A549 (cell line): ENCODE results near the gene TRDN. TPM values are rescaled to one million over a fixed set of nuclear protein-coding genes. Genes with fewer than 3 reads are reported as not detected.
"Not testable (repeated sequence)": the region's sequence is repeated elsewhere in the genome, so short reads cannot be mapped to it uniquely, and the experiment has no call there.

Source experiments
- ATAC-seq, 2 experiments: fragments of 200-7000 bp in 1 of 2; fragments of >200 bp in 1 of 2; cut with Nextera tagmentation in 1 of 2; cut with Tn5 transposase in 1 of 2; 3 replicates each; pipeline versions ENCODE4 v1.8.0 to v1.9.1; 2018 to 2020; ENCODE audit warnings: mild to moderate bottlenecking in 1 of 2, moderate library complexity in 1 of 2
- CTCF ChIA-PET: fragments of 300-600 bp; sonication (Branson Sonifier 250); formaldehyde crosslinking; extraction: SDS; loops from one replicate; lab custom pipeline; 2021; ENCODE audit warnings: antibody characterized with exemption, inconsistent platforms; lab: Yijun Ruan, JAX
- POLR2A ChIA-PET: fragments of 350-600 bp; formaldehyde crosslinking; extraction: SDS; loops from one replicate; lab custom pipeline; 2021; ENCODE audit warnings: antibody characterized with exemption, inconsistent platforms; lab: Yijun Ruan, JAX
- DNase-seq, 2 experiments: peaks; one replicate each; pipeline versions ENCODE4 v3.0.0 to v3.0.0-alpha.2; 2011 to 2016; ENCODE audit warnings: low read depth in 1 of 2, low spot score in 1 of 2
- FAIRE-seq: peaks from 2 replicates; lab custom pipeline; 2011; peaks lifted over from hg19 to GRCh38; lab: Jason Lieb, UNC
- H3K27ac ChIP-seq, 2 experiments: fragments of >200 bp; sonication (Bioruptor Twin); formaldehyde crosslinking; 3 replicates each; pipeline ENCODE4 v1.5.1; 2016 to 2017
- H3K4me1 ChIP-seq: fragments of >200 bp; sonication (Bioruptor Twin); formaldehyde crosslinking; 3 replicates; pipeline ENCODE4 v1.6.1; 2016
- H3K4me2 ChIP-seq: fragments of >200 bp; sonication (Bioruptor Twin); formaldehyde crosslinking; 3 replicates; pipeline ENCODE4 v1.6.1; 2016
- H3K4me3 ChIP-seq: fragments of >200 bp; sonication (Bioruptor Twin); formaldehyde crosslinking; 3 replicates; pipeline ENCODE4 v1.5.1; 2016
- H3K9me3 ChIP-seq: fragments of >200 bp; sonication (Bioruptor Twin); formaldehyde crosslinking; 3 replicates; pipeline ENCODE4 v1.6.1; 2016
- BHLHE40 ChIP-seq: IDR thresholded peaks from 2 replicates; pipeline ENCODE4 v1.6.1; 2012; ENCODE audit warnings: low read depth, low read length, inconsistent platforms
- CBX8 ChIP-seq: fragments of 200-600 bp; sonication (generic); IDR thresholded peaks from 2 replicates; pipeline ENCODE4 v1.6.1; 2016
- CEBPB ChIP-seq, 2 experiments: fragments of >200 bp in 1 of 2; sonication (Bioruptor Twin) in 1 of 2; formaldehyde crosslinking in 1 of 2; IDR thresholded peaks; 2 replicates each; pipeline ENCODE4 v1.6.1; 2012 to 2016
- CHD4 ChIP-seq: fragments of 200-600 bp; sonication (generic); IDR thresholded peaks from 2 replicates; pipeline ENCODE4 v1.6.1; 2016; ENCODE audit warnings: antibody characterized with exemption, mild to moderate bottlenecking, borderline replicate concordance
- EHF ChIP-seq: fragments of 250-450 bp; sonication (Bioruptor Pico); IDR thresholded peaks from 2 replicates; pipeline ENCODE4 v1.5.0; 2020; ENCODE audit warnings: mild to moderate bottlenecking
- EHMT2 ChIP-seq: fragments of 200-600 bp; sonication (generic); IDR thresholded peaks from 2 replicates; pipeline ENCODE4 v1.6.1; 2016; ENCODE audit warnings: antibody characterized with exemption, low read depth, mild to moderate bottlenecking, moderate library complexity
- EP300 ChIP-seq, 2 experiments: fragments of >200 bp; sonication (Bioruptor Twin); formaldehyde crosslinking; IDR thresholded peaks; 2 replicates in 1 of 2; 3 replicates in 1 of 2; pipeline ENCODE4 v1.6.1; 2016 to 2017
- GATA3 ChIP-seq: IDR thresholded peaks from 2 replicates; pipeline ENCODE4 v1.6.1; 2012; ENCODE audit warnings: borderline replicate concordance
- HDAC2 ChIP-seq: fragments of 200-600 bp; sonication (generic); IDR thresholded peaks from 2 replicates; pipeline ENCODE4 v1.6.1; 2016
- HEYL ChIP-seq: fragments of 250-450 bp; sonication (Bioruptor Pico); IDR thresholded peaks from 2 replicates; pipeline ENCODE4 v1.8.0; 2021; ENCODE audit warnings: mild to moderate bottlenecking, moderate library complexity
- HOXB13 ChIP-seq: fragments of 250-450 bp; sonication (Bioruptor Pico); IDR thresholded peaks from 2 replicates; pipeline ENCODE4 v1.5.0; 2020; ENCODE audit warnings: low read depth, mild to moderate bottlenecking, moderate library complexity
- HOXB5 ChIP-seq: fragments of 250-450 bp; sonication (Bioruptor Pico); IDR thresholded peaks from 2 replicates; pipeline ENCODE4 v1.5.0; 2020; ENCODE audit warnings: mild to moderate bottlenecking, moderate library complexity
- JUN ChIP-seq, 2 experiments: fragments of >200 bp; sonication (Bioruptor Twin); formaldehyde crosslinking; IDR thresholded peaks; 2 replicates in 1 of 2; 3 replicates in 1 of 2; pipeline ENCODE4 v1.6.1; 2016 to 2017
- JUNB ChIP-seq: fragments of >200 bp; sonication (Bioruptor Twin); formaldehyde crosslinking; IDR thresholded peaks from 2 replicates; pipeline ENCODE4 v1.6.1; 2016
- MAZ ChIP-seq: fragments of 150-350 bp; IDR thresholded peaks from 2 replicates; pipeline ENCODE4 v1.6.1; 2014; ENCODE audit warnings: antibody characterized with exemption, low read depth, low read length, borderline replicate concordance
- NFE2L2 ChIP-seq: fragments of 150-350 bp; conservative IDR thresholded peaks from 2 replicates; pipeline ENCODE4 v1.6.1; 2014; ENCODE audit warnings: low read length
- NPAS2 ChIP-seq: fragments of 250-450 bp; sonication (Bioruptor Pico); IDR thresholded peaks from 2 replicates; pipeline ENCODE4 v1.8.0; 2022; ENCODE audit warnings: mild to moderate bottlenecking, moderate library complexity, borderline replicate concordance
- PHF8 ChIP-seq: fragments of 200-600 bp; sonication (generic); IDR thresholded peaks from 2 replicates; pipeline ENCODE4 v1.6.1; 2016; ENCODE audit warnings: low read depth, mild to moderate bottlenecking, antibody characterized with exemption, moderate library complexity, borderline replicate concordance
- RAD21 ChIP-seq, 2 experiments: fragments of >200 bp in 1 of 2; sonication (Bioruptor Twin) in 1 of 2; formaldehyde crosslinking in 1 of 2; IDR thresholded peaks in 1 of 2; conservative IDR thresholded peaks in 1 of 2; 2 replicates in 1 of 2; 3 replicates in 1 of 2; pipeline ENCODE4 v1.6.1; 2012 to 2018; ENCODE audit warnings: inconsistent platforms in 1 of 2
- SREBF2 ChIP-seq: fragments of 450-650 bp; IDR thresholded peaks from 2 replicates; pipeline ENCODE4 v1.6.1; 2014; ENCODE audit warnings: mild to moderate bottlenecking, moderate library complexity
- TFCP2L1 ChIP-seq: fragments of 250-450 bp; sonication (Bioruptor Pico); IDR thresholded peaks from 2 replicates; pipeline ENCODE4 v1.5.0; 2021; ENCODE audit warnings: mild to moderate bottlenecking
- ZC3H11A ChIP-seq: fragments of 450-650 bp; IDR thresholded peaks from 2 replicates; pipeline ENCODE4 v1.6.1; 2014; ENCODE audit warnings: antibody characterized with exemption, mild to moderate bottlenecking
- ZNF302 ChIP-seq: fragments of 250-450 bp; sonication (Bioruptor Pico); IDR thresholded peaks from 2 replicates; pipeline ENCODE4 v1.9.0; 2021; ENCODE audit warnings: inconsistent platforms, mild to moderate bottlenecking, moderate library complexity
- WGBS: methylation state at CpG from one replicate; pipeline ENCODE4 v1.1.6; 2017; ENCODE audit errors: missing lambda C conversion rate; 5-methylcytosine and 5-hydroxymethylcytosine counted together
- polyA plus RNA-seq, 4 experiments: library from polyadenylated mRNA; depleted of rRNA in 3 of 4; stranded (reverse); fragments of >200 nt; fragmentation: RNase III in 1 of 4; extraction: RNeasy Plus Mini Kit Qiagen cat#74134 plus additional on column Dnase treatment in 1 of 4; gene quantifications; 2 replicates in 3 of 4; 3 replicates in 1 of 4; pipeline ENCODE4 v1.2.3, GENCODE V29; 2011 to 2017
- TF ChIP-seq, protein P1 (sequence below): IDR thresholded peaks from 2 replicates; pipeline ENCODE4 v1.6.1; 2012; ENCODE audit warnings: low read depth, borderline replicate concordance
- TF ChIP-seq, protein P2 (sequence below): fragments of 450-650 bp; IDR thresholded peaks from 2 replicates; pipeline ENCODE4 v1.6.1; 2014; ENCODE audit warnings: antibody characterized with exemption
- TF ChIP-seq, protein P3 (sequence below): fragments of 250-450 bp; sonication (Bioruptor Pico); IDR thresholded peaks from 2 replicates; pipeline ENCODE4 v1.5.0; 2020; ENCODE audit warnings: low read depth, mild to moderate bottlenecking, moderate library complexity
- TF ChIP-seq, protein P4 (sequence below): fragments of >200 bp; sonication (Bioruptor Twin); formaldehyde crosslinking; IDR thresholded peaks from 3 replicates; pipeline ENCODE4 v1.6.1; 2016

The TRDN gene
- polyA plus RNA-seq, 2 of the 4 experiments (the other 2 are of a cell fraction): not detected

DNA sequence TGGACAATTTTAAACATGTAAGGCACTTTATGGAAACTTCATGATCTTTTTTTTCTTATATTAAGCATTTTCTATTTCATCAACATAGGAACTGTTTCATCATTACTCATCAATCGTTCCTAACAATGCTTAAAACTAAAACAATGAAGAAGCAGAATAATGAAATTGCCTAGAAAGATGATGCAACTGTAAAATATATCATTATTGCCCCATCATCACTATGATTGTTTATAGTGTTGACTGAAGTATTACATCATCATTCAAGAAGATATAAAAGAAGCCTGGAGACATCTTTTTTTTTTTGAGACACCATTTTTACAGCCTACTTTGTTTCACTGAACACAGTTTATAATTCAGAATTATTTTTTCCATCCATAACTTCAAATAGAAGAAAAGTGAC, 147.2 kb downstream of the TRDN start:
- CTCF ChIA-PET: no interaction called here
- POLR2A ChIA-PET: no interaction called here
- Histone ChIP-seq H3K4me3 (no peak overlapping the region), H3K27ac (no peak overlapping the region)
- ATAC-seq: no peak
- TF ChIP-seq TFCP2L1 (no peak), EHF (CRISPR knock-in tag) (no peak), JUN (IDR thresholded peaks at IDR 0.05) (no peak), SREBF2 (no peak), RAD21 (conservative IDR thresholded peaks at IDR 0.05 in 1 of 2, IDR thresholded peaks at IDR 0.05 in 1 of 2) (no peak), CBX8 (no peak), EP300 (IDR thresholded peaks at IDR 0.05) (no peak), CHD4 (no peak), BHLHE40 (no peak), NPAS2 (CRISPR knock-in tag) (no peak), GATA3 (no peak), EHMT2 (no peak), HOXB5 (no peak)
- TF ChIP-seq, protein P1, sequence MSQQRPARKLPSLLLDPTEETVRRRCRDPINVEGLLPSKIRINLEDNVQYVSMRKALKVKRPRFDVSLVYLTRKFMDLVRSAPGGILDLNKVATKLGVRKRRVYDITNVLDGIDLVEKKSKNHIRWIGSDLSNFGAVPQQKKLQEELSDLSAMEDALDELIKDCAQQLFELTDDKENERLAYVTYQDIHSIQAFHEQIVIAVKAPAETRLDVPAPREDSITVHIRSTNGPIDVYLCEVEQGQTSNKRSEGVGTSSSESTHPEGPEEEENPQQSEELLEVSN: no peak
- TF ChIP-seq, protein P2, sequence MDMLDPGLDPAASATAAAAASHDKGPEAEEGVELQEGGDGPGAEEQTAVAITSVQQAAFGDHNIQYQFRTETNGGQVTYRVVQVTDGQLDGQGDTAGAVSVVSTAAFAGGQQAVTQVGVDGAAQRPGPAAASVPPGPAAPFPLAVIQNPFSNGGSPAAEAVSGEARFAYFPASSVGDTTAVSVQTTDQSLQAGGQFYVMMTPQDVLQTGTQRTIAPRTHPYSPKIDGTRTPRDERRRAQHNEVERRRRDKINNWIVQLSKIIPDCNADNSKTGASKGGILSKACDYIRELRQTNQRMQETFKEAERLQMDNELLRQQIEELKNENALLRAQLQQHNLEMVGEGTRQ: no peak
- TF ChIP-seq, all 56 proteins: peak for 0
- DNase-seq (no peak), FAIRE-seq (no peak)
- WGBS: 3% methylated on average over 1 of the region's 1 CpG
- Histone ChIP-seq H3K4me2 (no peak overlapping the region), H3K4me1 (no peaks in the 10 kb centered on the region), H3K9me3 (no peaks in the 10 kb centered on the region)

DNA sequence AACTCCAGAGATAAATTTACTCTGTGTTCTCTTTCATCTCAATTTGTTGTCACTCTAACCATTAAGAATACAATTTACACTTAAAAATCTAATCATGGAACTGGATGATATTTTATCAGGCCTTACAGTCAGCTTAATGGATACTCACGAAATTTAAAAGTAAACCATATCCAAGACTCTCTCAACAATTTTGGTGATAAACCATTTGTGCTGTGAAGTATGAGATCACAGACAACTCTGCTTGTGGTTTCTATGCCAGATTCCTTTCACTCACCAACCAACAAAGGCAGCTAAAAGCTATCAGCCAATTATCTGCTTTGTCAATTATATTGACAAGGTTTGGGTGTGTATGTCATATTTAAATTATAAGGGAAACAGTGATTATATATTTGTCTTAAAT, 155.8 kb downstream of the TRDN start:
- H3K4me1 ChIP-seq: no peaks in the 10 kb centered on the region
- TF ChIP-seq HOXB13 (CRISPR knock-in tag) (no peak), NPAS2 (CRISPR knock-in tag) (no peak), PHF8 (no peak), NFE2L2 (no peak), ZC3H11A (no peak), JUNB (no peak), EHMT2 (no peak), CEBPB (IDR thresholded peaks at IDR 0.05) (no peak), HDAC2 (no peak), MAZ (no peak), BHLHE40 (no peak), HEYL (CRISPR knock-in tag) (no peak), ZNF302 (CRISPR knock-in tag) (no peak)
- TF ChIP-seq, protein P3, sequence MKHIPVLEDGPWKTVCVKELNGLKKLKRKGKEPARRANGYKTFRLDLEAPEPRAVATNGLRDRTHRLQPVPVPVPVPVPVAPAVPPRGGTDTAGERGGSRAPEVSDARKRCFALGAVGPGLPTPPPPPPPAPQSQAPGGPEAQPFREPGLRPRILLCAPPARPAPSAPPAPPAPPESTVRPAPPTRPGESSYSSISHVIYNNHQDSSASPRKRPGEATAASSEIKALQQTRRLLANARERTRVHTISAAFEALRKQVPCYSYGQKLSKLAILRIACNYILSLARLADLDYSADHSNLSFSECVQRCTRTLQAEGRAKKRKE (CRISPR knock-in tag): no peak
- TF ChIP-seq, protein P4, sequence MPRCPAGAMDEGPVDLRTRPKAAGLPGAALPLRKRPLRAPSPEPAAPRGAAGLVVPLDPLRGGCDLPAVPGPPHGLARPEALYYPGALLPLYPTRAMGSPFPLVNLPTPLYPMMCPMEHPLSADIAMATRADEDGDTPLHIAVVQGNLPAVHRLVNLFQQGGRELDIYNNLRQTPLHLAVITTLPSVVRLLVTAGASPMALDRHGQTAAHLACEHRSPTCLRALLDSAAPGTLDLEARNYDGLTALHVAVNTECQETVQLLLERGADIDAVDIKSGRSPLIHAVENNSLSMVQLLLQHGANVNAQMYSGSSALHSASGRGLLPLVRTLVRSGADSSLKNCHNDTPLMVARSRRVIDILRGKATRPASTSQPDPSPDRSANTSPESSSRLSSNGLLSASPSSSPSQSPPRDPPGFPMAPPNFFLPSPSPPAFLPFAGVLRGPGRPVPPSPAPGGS: no peak
- TF ChIP-seq, all 56 proteins: peak for 0
- H3K4me2 ChIP-seq: no peak overlapping the region
- ChIA-PET CTCF (no interaction called here), POLR2A (no interaction called here)
- no peaks in the 10 kb centered on the region for H3K9me3 ChIP-seq
- H3K4me3 ChIP-seq: no peak overlapping the region
- ATAC-seq (no peak), FAIRE-seq (no peak), DNase-seq (no peak)
- WGBS: 12% methylated on average over 1 of the region's 1 CpG
- H3K27ac ChIP-seq: no peak overlapping the region

DNA sequence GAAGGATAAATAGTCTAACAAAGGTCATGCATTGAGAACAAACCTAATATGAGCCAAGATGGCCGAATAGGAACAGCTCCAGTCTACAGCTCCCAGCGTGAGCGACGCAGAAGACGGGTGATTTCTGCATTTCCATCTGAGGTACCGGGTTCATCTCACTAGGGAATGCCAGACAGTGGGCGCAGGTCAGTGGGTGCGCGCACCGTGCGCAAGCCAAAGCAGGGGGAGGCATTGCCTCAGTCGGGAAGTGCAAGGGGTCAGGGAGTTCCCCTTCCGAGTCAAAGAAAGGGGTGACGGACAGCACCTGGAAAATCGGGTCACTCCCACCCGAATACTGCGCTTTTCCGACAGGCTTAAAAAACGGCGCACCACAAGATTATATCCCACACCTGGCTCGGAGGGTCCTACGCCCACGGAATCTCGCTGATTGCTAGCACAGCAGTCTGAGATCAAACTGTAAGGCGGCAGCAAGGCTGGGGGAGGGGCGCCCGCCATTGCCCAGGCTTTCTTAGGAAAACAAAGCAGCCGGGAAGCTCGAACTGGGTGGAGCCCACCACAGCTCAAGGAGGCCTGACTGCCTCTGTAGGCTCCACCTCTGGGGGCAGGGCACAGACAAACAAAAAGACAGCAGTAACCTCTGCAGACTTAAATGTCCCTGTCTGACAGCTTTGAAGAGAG, 164.6 kb downstream of the TRDN start:
- not testable (repeated sequence) for FAIRE-seq, H3K27ac ChIP-seq
- WGBS: 73% methylated on average over 5 of the region's 29 CpGs

More for the DNA sequence above, 164.6 kb downstream of the TRDN start:
- H3K4me3 ChIP-seq, H3K4me2 ChIP-seq, POLR2A ChIA-PET, DNase-seq, H3K4me1 ChIP-seq, H3K9me3 ChIP-seq, CTCF ChIA-PET, ATAC-seq: not testable (repeated sequence)
